H1 (cell line): ENCODE data around the gene AAGAB. TPM values are rescaled to one million over a fixed set of nuclear protein-coding genes. Genes with fewer than 3 reads are reported as not detected.
A peak's percentile ranks its signal among the peaks of the same experiment; 100 is the strongest.

ENCODE experiments used
- CTCF ChIA-PET: fragments of 300-600 bp; sonication (Branson Sonifier 250); formaldehyde crosslinking; loops from one replicate; lab custom pipeline; 2021; ENCODE audit not compliant: partially characterized antibody; lab: Charles Lee
- POLR2A ChIA-PET: fragments of 300-600 bp; sonication (Branson Sonifier 250); formaldehyde crosslinking; loops from one replicate; lab custom pipeline; 2021; ENCODE audit warnings: inconsistent platforms; ENCODE audit not compliant: partially characterized antibody; lab: Charles Lee
- DNase-seq, 2 experiments: peaks; one replicate each; pipeline versions ENCODE4 v3.0.0 to v3.0.0-alpha.2; 2010 to 2022; ENCODE audit warnings: low spot score in 2 of 2, low read depth in 1 of 2, mixed read lengths in 1 of 2
- FAIRE-seq: peaks from 2 replicates; lab custom pipeline; 2011; peaks lifted over from hg19 to GRCh38; lab: Jason Lieb, UNC
- H2AFZ ChIP-seq: 2 replicates; pipeline ENCODE4 v1.8.1; 2012; ENCODE audit warnings: low read length, inconsistent platforms
- H2AK5ac ChIP-seq: 2 replicates; pipeline ENCODE4 v1.6.1; 2013; ENCODE audit warnings: low read depth, low read length
- H2BK120ac ChIP-seq: replicated peaks from 2 replicates; pipeline ENCODE3; 2013; ENCODE audit warnings: low read depth, low read length, inconsistent platforms
- H2BK12ac ChIP-seq: 2 replicates; pipeline ENCODE4 v1.6.1; 2013; ENCODE audit warnings: low read depth, low read length
- H2BK15ac ChIP-seq: 2 replicates; pipeline ENCODE4 v1.6.1; 2013; ENCODE audit warnings: low read length
- H2BK20ac ChIP-seq: 2 replicates; pipeline ENCODE4 v1.6.1; 2013; ENCODE audit warnings: low read length
- H2BK5ac ChIP-seq: 2 replicates; pipeline ENCODE4 v1.6.1; 2013; ENCODE audit warnings: low read depth, low read length
- H3K14ac ChIP-seq: 2 replicates; pipeline ENCODE4 v1.6.1; 2013; ENCODE audit warnings: inconsistent platforms; ENCODE audit not compliant: insufficient read length
- H3K18ac ChIP-seq: 2 replicates; pipeline ENCODE4 v1.6.1; 2013; ENCODE audit warnings: low read length; ENCODE audit errors: extremely low read depth
- H3K23ac ChIP-seq: 2 replicates; pipeline ENCODE4 v1.6.1; 2013; ENCODE audit warnings: inconsistent platforms; ENCODE audit not compliant: insufficient read length
- H3K23me2 ChIP-seq: 2 replicates; pipeline ENCODE4 v1.6.1; 2013; ENCODE audit warnings: low read depth, low read length
- H3K27ac ChIP-seq: 2 replicates; pipeline ENCODE4 v1.6.1; 2011; ENCODE audit warnings: low read depth, low read length, inconsistent platforms
- H3K27me3 ChIP-seq, 4 experiments: replicated peaks in 1 of 4; 1 replicate in 1 of 4; 2 replicates in 3 of 4; pipeline versions ENCODE4 v1.6.1 to v1.8.1; 2011 to 2013; ENCODE audit warnings: low read length in 3 of 4, mild to moderate bottlenecking in 3 of 4, inconsistent platforms in 2 of 4, mixed read lengths in 2 of 4, moderate library complexity in 1 of 4; ENCODE audit not compliant: control insufficient read depth in 3 of 4, insufficient read depth in 3 of 4; ENCODE audit errors: extremely low read depth in 1 of 4
- H3K36me3 ChIP-seq, 4 experiments: 2 replicates each; pipeline versions ENCODE4 v1.6.1 to v1.8.1; 2011 to 2013; ENCODE audit warnings: mild to moderate bottlenecking in 4 of 4, low read length in 3 of 4, moderate library complexity in 2 of 4, control low read depth in 1 of 4, inconsistent platforms in 1 of 4; ENCODE audit not compliant: insufficient read depth in 4 of 4, control insufficient read depth in 2 of 4
- H3K4ac ChIP-seq: replicated peaks from 2 replicates; pipeline ENCODE3; 2013; ENCODE audit warnings: low read length, low read depth, mixed read lengths, inconsistent platforms; ENCODE audit not compliant: insufficient read length
- H3K4me1 ChIP-seq, 4 experiments: replicated peaks in 1 of 4; 1 replicate in 1 of 4; 2 replicates in 3 of 4; pipeline versions ENCODE4 v1.6.1 to v1.8.1; 2011 to 2013; ENCODE audit warnings: low read length in 3 of 4, inconsistent platforms in 2 of 4, mixed read lengths in 1 of 4; ENCODE audit not compliant: insufficient read depth in 4 of 4, control insufficient read depth in 3 of 4
- H3K4me2 ChIP-seq, 2 experiments: 2 replicates each; pipeline versions ENCODE4 v1.6.1 to v1.8.1; 2011 to 2013; ENCODE audit warnings: low read depth in 2 of 2, low read length in 2 of 2, control low read depth in 1 of 2, inconsistent platforms in 1 of 2, mild to moderate bottlenecking in 1 of 2; ENCODE audit not compliant: insufficient read depth in 1 of 2
- H3K4me3 ChIP-seq, 4 experiments: fragments of 200-600, 300-600 bp in 1 of 4; sonication (generic), shearing (Covaris generic), sonication (Bioruptor Twin) in 1 of 4; 2 replicates each; pipeline versions ENCODE4 v1.5.1 to v1.8.1; 2011 to 2016; ENCODE audit warnings: low read length in 4 of 4, low read depth in 3 of 4, control low read depth in 2 of 4, inconsistent platforms in 2 of 4, mild to moderate bottlenecking in 2 of 4, mixed read lengths in 1 of 4, moderate library complexity in 1 of 4; ENCODE audit not compliant: insufficient read depth in 2 of 4; ENCODE audit errors: extremely low read depth in 1 of 4
- H3K56ac ChIP-seq: replicated peaks from 2 replicates; pipeline ENCODE3; 2013; ENCODE audit warnings: low read depth, mild to moderate bottlenecking, mixed read lengths, low read length, inconsistent platforms; ENCODE audit not compliant: insufficient read length
- H3K79me1 ChIP-seq: 2 replicates; pipeline ENCODE4 v1.6.1; 2013; ENCODE audit warnings: low read depth, low read length, control low read depth
- H3K79me2 ChIP-seq, 2 experiments: 2 replicates each; pipeline versions ENCODE4 v1.6.1 to v1.8.1; 2012 to 2013; ENCODE audit warnings: low read length in 2 of 2, mild to moderate bottlenecking in 2 of 2, inconsistent platforms in 1 of 2; ENCODE audit not compliant: insufficient read depth in 2 of 2, control insufficient read depth in 1 of 2
- H3K9ac ChIP-seq, 4 experiments: replicated peaks in 1 of 4; 1 replicate in 1 of 4; 2 replicates in 3 of 4; pipeline versions ENCODE4 v1.6.1 to v1.8.1; 2011 to 2013; ENCODE audit warnings: low read depth in 3 of 4, low read length in 3 of 4, control low read depth in 2 of 4, mild to moderate bottlenecking in 2 of 4, moderate library complexity in 2 of 4, inconsistent platforms in 1 of 4; ENCODE audit errors: extremely low read depth in 1 of 4
- H3K9me3 ChIP-seq, 2 experiments: 2 replicates each; pipeline versions ENCODE4 v1.6.1 to v1.8.1; 2012 to 2013; ENCODE audit warnings: mild to moderate bottlenecking in 2 of 2, moderate library complexity in 2 of 2, control low read depth in 1 of 2, inconsistent platforms in 1 of 2, low read depth in 1 of 2, low read length in 1 of 2, mixed read lengths in 1 of 2; ENCODE audit not compliant: insufficient read depth in 2 of 2
- H4K20me1 ChIP-seq, 2 experiments: replicated peaks in 1 of 2; 2 replicates each; pipeline versions ENCODE3 to v1.8.1; 2011 to 2013; ENCODE audit warnings: inconsistent platforms in 2 of 2, low read length in 2 of 2, mild to moderate bottlenecking in 1 of 2; ENCODE audit not compliant: insufficient read depth in 2 of 2, control insufficient read depth in 1 of 2
- H4K5ac ChIP-seq: 2 replicates; pipeline ENCODE4 v1.6.1; 2013; ENCODE audit warnings: low read length, low read depth, mixed read lengths, inconsistent platforms; ENCODE audit not compliant: insufficient read length
- H4K8ac ChIP-seq: 2 replicates; pipeline ENCODE4 v1.8.0; 2013; ENCODE audit warnings: mild to moderate bottlenecking, moderate library complexity, low read length, inconsistent platforms; ENCODE audit not compliant: insufficient read depth; ENCODE audit errors: extremely low read depth
- H4K91ac ChIP-seq: replicated peaks from 2 replicates; pipeline ENCODE3; 2013; ENCODE audit warnings: low read length, mixed read lengths, inconsistent platforms; ENCODE audit not compliant: insufficient read length
- CBX8 ChIP-seq: fragments of 300-800, 300-1000 bp; sonication (generic); IDR thresholded peaks from 2 replicates; pipeline ENCODE4 v1.7.1; 2016; ENCODE audit warnings: low read depth, low read length, borderline replicate concordance
- CREB1 ChIP-seq: IDR thresholded peaks from 2 replicates; pipeline ENCODE4 v1.6.1; 2012; ENCODE audit warnings: inconsistent platforms
- RBBP5 ChIP-seq: IDR thresholded peaks from 2 replicates; pipeline ENCODE4 v1.7.1; 2012; ENCODE audit warnings: low read depth, mild to moderate bottlenecking, inconsistent platforms, low read length, moderate library complexity, borderline replicate concordance
- TAF7 ChIP-seq: optimal IDR thresholded peaks from 2 replicates; pipeline ENCODE3; 2011; ENCODE audit warnings: low read depth, mild to moderate bottlenecking, inconsistent platforms, low read length, moderate library complexity, borderline replicate concordance
- USF2 ChIP-seq: IDR thresholded peaks from 2 replicates; pipeline ENCODE4 v1.6.1; 2011; ENCODE audit warnings: low read length, improper control_type of control experiment
- WGBS, 2 experiments: shearing (Covaris generic) in 1 of 2; methylation state at CpG; one replicate each; pipeline versions ENCODE4 v1.1.6 to v1.1.7; 2013 to 2015; ENCODE audit warnings: low lambda C conversion rate in 2 of 2, mixed read lengths in 2 of 2, inconsistent platforms in 1 of 2, low coverage in 1 of 2, missing lambda C conversion rate in 1 of 2; ENCODE audit not compliant: insufficient replicate concordance in 2 of 2, insufficient coverage in 1 of 2, insufficient read length in 1 of 2; ENCODE audit errors: extremely low coverage in 1 of 2, missing lambda C conversion rate in 1 of 2; 5-methylcytosine and 5-hydroxymethylcytosine counted together
- polyA plus RNA-seq, 7 experiments: library from polyadenylated mRNA; depleted of rRNA in 3 of 7; stranded (reverse) in 5 of 7; unstranded in 2 of 7; fragments of >200 nt in 5 of 7; fragments of 200-250 nt in 2 of 7; gene quantifications; 1 replicate in 5 of 7; 2 replicates in 1 of 7; 4 replicates in 1 of 7; pipeline versions ENCODE4 v1.2.1 to v1.2.3, GENCODE V29; 2011 to 2013; ENCODE audit warnings: missing spikeins in 2 of 7, mixed read lengths in 2 of 7
- total RNA-seq: library from RNA; stranded (reverse); fragmentation: NEBNext Ultra II Directional; extraction: Animal tissue kit (Norgen Biotek cat#: 25700); gene quantifications from 2 replicates; pipeline ENCODE4 v1.2.1, GENCODE V29; 2021

AAGAB gene
- total and polyA plus RNA-seq, 2 of the 8 experiments (the other 6 are each of a cell fraction or from before 2014, with no cell fraction given), result 20.1 to 45.9 TPM

GRCh38 chr15:67189326-67190051, 65.0 kb downstream of the AAGAB start:
- no peak for FAIRE-seq
- H3K79me2 ChIP-seq, result no peaks in the 10 kb centered on the region

More at GRCh38 chr15:67189326-67190051, 65.0 kb downstream of the AAGAB start:
- H2AK5ac ChIP-seq, result no peak overlapping the region
- peak in 1 of 2 experiments; percentile 37 for DNase-seq
- peaks cover 2 to 3% of the 10 kb centered on the region in 2 experiments for H4K20me1 ChIP-seq
- no peaks in the 10 kb centered on the region for H3K4me1 ChIP-seq
- ChIA-PET POLR2A (no interaction called here), CTCF (interaction anchor here (1.2 kb wide), 2 partner anchors 52 to 243 kb away, joined by 3 to 4 read pairs; no protein-coding TSS in a partner anchor)
- no peak overlapping the region for H3K56ac ChIP-seq
- no peak overlapping the region for H3K23ac ChIP-seq
- H2BK15ac ChIP-seq, result no peak overlapping the region
- no peaks in the 10 kb centered on the region for H3K79me1 ChIP-seq
- H4K91ac ChIP-seq, result no peak overlapping the region
- H3K23me2 ChIP-seq, result no peaks in the 10 kb centered on the region
- no peak overlapping the region for H2BK20ac ChIP-seq
- H3K36me3 ChIP-seq, result peaks cover 0 to 17% (median 4%) of the 10 kb centered on the region in 4 experiments; a peak in 6 of 8 replicates
- peak overlapping the region; percentile 59; the same call in 1 of the 2 replicates for H4K8ac ChIP-seq
- no peak overlapping the region for H2BK12ac ChIP-seq
- no peak overlapping the region for H3K4me3 ChIP-seq
- no peak overlapping the region for H3K27ac ChIP-seq
- TF ChIP-seq CREB1 (no peak), CBX8 (no peak), RBBP5 (no peak), USF2 (no peak), TAF7 (no peak)
- no peak overlapping the region for H2BK120ac ChIP-seq
- H3K18ac ChIP-seq, result no peak overlapping the region
- no peaks in the 10 kb centered on the region for H3K27me3 ChIP-seq
- H3K4ac ChIP-seq, result no peak overlapping the region
- no peak overlapping the region for H3K4me2 ChIP-seq
- WGBS, 2 experiments, result 96% methylated on average over 26 of the region's 26 CpGs; no CpG with 5 or more reads in 1 of the 2 experiments
- H2AFZ ChIP-seq, result no peak overlapping the region
- no peak overlapping the region for H3K9ac ChIP-seq
- H3K14ac ChIP-seq, result no peak overlapping the region
- no peaks in the 10 kb centered on the region for H3K9me3 ChIP-seq
- H2BK5ac ChIP-seq, result no peak overlapping the region
- H4K5ac ChIP-seq, result no peak overlapping the region
